Spleen (tissue), 11 donors: ENCODE measurements around the gene ARHGEF12. TPM values are rescaled to one million over a fixed set of nuclear protein-coding genes. Genes with fewer than 3 reads are reported as not detected.

ENCODE experiments used
- DNase-seq: peaks from one replicate; pipeline ENCODE4 v3.0.0-alpha.2; 2020
- H3K27ac ChIP-seq, 8 donors: fragments of 200-600 bp; sonication (generic) in 7 of 8; 1 replicate in 4 of 8; 2 replicates in 4 of 8; pipeline versions ENCODE4 v1.5.0 to v1.8.0; 2016 to 2021; ENCODE audit warnings: inconsistent platforms in 4 of 8, mild to moderate bottlenecking in 4 of 8, moderate library complexity in 1 of 8
- H3K27me3 ChIP-seq, 7 donors: fragments of 200-600 bp; sonication (generic) in 6 of 7; replicated peaks in 1 of 7; 1 replicate in 4 of 7; 2 replicates in 3 of 7; pipeline versions ENCODE4 v1.5.0 to v1.8.0; 2016 to 2021; ENCODE audit warnings: inconsistent platforms in 3 of 7, mild to moderate bottlenecking in 1 of 7
- H3K36me3 ChIP-seq, 6 donors: fragments of 200-600 bp; sonication (generic) in 5 of 6; 1 replicate in 4 of 6; 2 replicates in 2 of 6; pipeline versions ENCODE4 v1.5.0 to v1.8.0; 2016 to 2021; ENCODE audit warnings: inconsistent platforms in 2 of 6
- H3K4me1 ChIP-seq, 6 donors: fragments of 200-600 bp; sonication (generic) in 5 of 6; 1 replicate in 3 of 6; 2 replicates in 3 of 6; pipeline versions ENCODE4 v1.5.0 to v1.8.0; 2016 to 2021; ENCODE audit warnings: inconsistent platforms in 3 of 6
- H3K4me3 ChIP-seq, 8 donors: fragments of 200-600 bp; sonication (generic) in 7 of 8; 1 replicate in 4 of 8; 2 replicates in 4 of 8; pipeline versions ENCODE4 v1.5.0 to v1.8.0; 2016 to 2021; ENCODE audit warnings: inconsistent platforms in 4 of 8, mild to moderate bottlenecking in 4 of 8, moderate library complexity in 2 of 8
- H3K9me3 ChIP-seq, 8 donors: fragments of 200-600 bp; sonication (generic) in 7 of 8; 1 replicate in 4 of 8; 2 replicates in 4 of 8; pipeline versions ENCODE4 v1.5.0 to v1.8.0; 2016 to 2021; ENCODE audit warnings: inconsistent platforms in 4 of 8
- CTCF ChIP-seq, 11 experiments: fragments of 200-600 bp in 7 of 11; fragments of 450-650 bp in 4 of 11; sonication (generic) in 4 of 11; IDR thresholded peaks in 8 of 11; conservative IDR thresholded peaks in 3 of 11; 1 replicate in 7 of 11; 2 replicates in 4 of 11; pipeline versions ENCODE4 v1.4.0 to v1.8.0; 2016 to 2021; ENCODE audit warnings: antibody characterized with exemption in 11 of 11, inconsistent platforms in 4 of 11, mild to moderate bottlenecking in 1 of 11
- POLR2A ChIP-seq, 3 donors: fragments of 450-650 bp; IDR thresholded peaks; one replicate each; pipeline ENCODE4 v1.5.1; 2017; ENCODE audit warnings: antibody characterized with exemption in 3 of 3, mild to moderate bottlenecking in 1 of 3
- POLR2AphosphoS5 ChIP-seq, 3 donors: sonication (generic); formaldehyde crosslinking; IDR thresholded peaks; one replicate each; pipeline ENCODE4 v1.5.1; 2017; ENCODE audit warnings: antibody characterized with exemption in 3 of 3
- WGBS, 5 donors: extraction: QIAGEN DNeasy Blood & Tissue Kit in 3 of 5; methylation state at CpG; one replicate each; pipeline versions ENCODE4 v1.1.5 to v1.1.7; 2013 to 2018; 5-methylcytosine and 5-hydroxymethylcytosine counted together
- intact Hi-C: fragments of 100-400 bp; cut with DNase I; formaldehyde crosslinking; loops from one replicate; pipeline ENCODE4 v1.15.0; 2023; ENCODE audit warnings: low total_unique reads
- polyA plus RNA-seq, 3 donors: library from polyadenylated mRNA; stranded (reverse); fragments of 200-250 nt; gene quantifications; one replicate each; pipeline ENCODE4 v1.2.1, GENCODE V29; 2013
- total RNA-seq, 7 donors: library from RNA; depleted of rRNA in 3 of 7; stranded (reverse); fragments of >200 nt in 3 of 7; fragmentation: NEBNext Ultra II Directional in 4 of 7; extraction: Animal tissue kit (Norgen Biotek cat#: 25700) in 4 of 7; gene quantifications; one replicate each; pipeline versions ENCODE4 v1.1.0 to v1.2.1, GENCODE V29; 2016 to 2021
- donor health status: healthy with polysubstance abuse.
- donor health status: DM: no; HTN: no; CAD: no; lungs with moderate emphysema.
- donor health status: DM: no; HTN: no; CAD: no.
- donor health status: Bipolar disorder and iron deficiency.
- donor health status: healthy.
- donor health status: DM: no; HTN: no; CAD: no.
- donor health status: DM: yes; HTN: yes; CAD: no.

Gene ARHGEF12
- total and polyA plus RNA-seq, 10 donors: 5.6 to 122 (median 88.6) TPM

GRCh38 chr11:120333801-120334200 lies 2.4 kb upstream of the ARHGEF12 start:
- Histone ChIP-seq H3K4me3 (no peak overlapping the region), H3K9me3 (no peaks in the 10 kb centered on the region), H3K4me1 (peaks cover 0 to 46% (median 31%) of the 10 kb centered on the region in 6 donors), H3K27ac (no peak overlapping the region), H3K27me3 (peaks cover 0 to 79% (median 3%) of the 10 kb centered on the region in 7 donors), H3K36me3 (peaks cover 0 to 9% (median 0%) of the 10 kb centered on the region in 6 donors)
- no peak for TF ChIP-seq CTCF (IDR thresholded peaks at IDR 0.05 in 8 of 11, conservative IDR thresholded peaks at IDR 0.05 in 3 of 11)
- no peak for TF ChIP-seq POLR2A (IDR thresholded peaks at IDR 0.05)
- TF ChIP-seq POLR2AphosphoS5 (IDR thresholded peaks at IDR 0.05): no peak
- 70 to 91% (median 79%) methylated on average over 1 of the region's 1 CpG for WGBS, 5 donors
- intact Hi-C loops: loop anchor here (10.0 kb wide), 1 partner anchor 351 kb away; no protein-coding TSS in a partner anchor
- DNase-seq: no peak

GRCh38 chr11:120334332-120334731 lies 1.9 kb upstream of the ARHGEF12 start:
- no peak for TF ChIP-seq POLR2A (IDR thresholded peaks at IDR 0.05)
- no peak for TF ChIP-seq POLR2AphosphoS5 (IDR thresholded peaks at IDR 0.05)
- TF ChIP-seq CTCF (IDR thresholded peaks at IDR 0.05 in 8 of 11, conservative IDR thresholded peaks at IDR 0.05 in 3 of 11): no peak
- intact Hi-C loops: loop anchor here (10.0 kb wide), 1 partner anchor 350 kb away; no protein-coding TSS in a partner anchor
- peaks cover 0 to 9% (median 0%) of the 10 kb centered on the region in 6 donors for H3K36me3 ChIP-seq
- H3K4me1 ChIP-seq: peaks cover 0 to 52% (median 36%) of the 10 kb centered on the region in 6 donors
- no peak overlapping the region for H3K4me3 ChIP-seq
- WGBS, 5 donors: 58 to 76% (median 68%) methylated on average over 1 of the region's 1 CpG
- no peaks in the 10 kb centered on the region for H3K9me3 ChIP-seq
- DNase-seq: no peak
- no peak overlapping the region for H3K27ac ChIP-seq
- peaks cover 0 to 83% (median 3%) of the 10 kb centered on the region in 7 donors for H3K27me3 ChIP-seq

- WGBS, 5 donors: 1 to 3% (median 2%) methylated on average over 8 of the region's 8 CpGs
- Histone ChIP-seq H3K27me3 (peaks cover 0 to 83% (median 3%) of the 10 kb centered on the region in 7 donors), H3K4me3 (peak overlapping the region; percentile 73 to 94 (median 86)), H3K27ac (peak overlapping the region; percentile 61 to 95 (median 91)), H3K36me3 (peaks cover 0 to 9% (median 0%) of the 10 kb centered on the region in 6 donors), H3K9me3 (no peaks in the 10 kb centered on the region), H3K4me1 (peaks cover 0 to 58% (median 40%) of the 10 kb centered on the region in 6 donors)
- DNase-seq: no peak
- TF ChIP-seq CTCF (IDR thresholded peaks at IDR 0.05 in 8 of 11, conservative IDR thresholded peaks at IDR 0.05 in 3 of 11): peak; percentile 22 to 78 (median 61)
- TF ChIP-seq POLR2AphosphoS5 (IDR thresholded peaks at IDR 0.05): peak in 1 of 3 donors; percentile 27
- TF ChIP-seq POLR2A (IDR thresholded peaks at IDR 0.05): no peak
- intact Hi-C loops: loop anchor here (10.0 kb wide), 1 partner anchor 350 kb away; no protein-coding TSS in a partner anchor
Measured at GRCh38 chr11:120334894-120335462, 1.2 kb upstream of the ARHGEF12 start.

- peaks cover 0 to 83% (median 3%) of the 10 kb centered on the region in 7 donors for H3K27me3 ChIP-seq
- H3K27ac ChIP-seq: peak overlapping the region; percentile 61 to 95 (median 91)
- 0 to 1% (median 1%) methylated on average over 16 to 19 of the region's 19 CpGs for WGBS, 5 donors
- TF ChIP-seq POLR2AphosphoS5 (IDR thresholded peaks at IDR 0.05) (no peak), POLR2A (IDR thresholded peaks at IDR 0.05) (no peak), CTCF (IDR thresholded peaks at IDR 0.05 in 8 of 11, conservative IDR thresholded peaks at IDR 0.05 in 3 of 11) (no peak)
- no peaks in the 10 kb centered on the region for H3K9me3 ChIP-seq
- H3K36me3 ChIP-seq: peaks cover 0 to 3% (median 0%) of the 10 kb centered on the region in 6 donors
- intact Hi-C loops: loop anchor here (10.0 kb wide), 1 partner anchor 349 kb away; no protein-coding TSS in a partner anchor
- H3K4me3 ChIP-seq: peak overlapping the region; percentile 73 to 94 (median 86)
- H3K4me1 ChIP-seq: peaks cover 0 to 64% (median 42%) of the 10 kb centered on the region in 6 donors
- no peak for DNase-seq
Measured at GRCh38 chr11:120335556-120335907, 681 bp upstream of the ARHGEF12 start.
